Loucy (cell line): Measurements from ENCODE around the gene MT4.

Source experiments
- H2AFZ ChIP-seq: fragments of 200-600 bp; sonication (generic); 2 replicates; pipeline ENCODE4 v1.6.0; 2016; ENCODE audit warnings: antibody characterized with exemption, mild to moderate bottlenecking, low read length, moderate library complexity
- H3F3A ChIP-seq: fragments of 200-600 bp; 2 replicates; pipeline ENCODE4 v1.6.0; 2016; ENCODE audit warnings: antibody characterized with exemption, low read depth, mild to moderate bottlenecking
- H3K27me3 ChIP-seq: fragments of 200-600 bp; sonication (generic); 2 replicates; pipeline ENCODE4 v1.6.1; 2014; ENCODE audit warnings: low read length, mild to moderate bottlenecking; ENCODE audit not compliant: insufficient read depth, poor library complexity, severe bottlenecking
- H3K36me3 ChIP-seq: fragments of 200-600 bp; sonication (generic); 2 replicates; pipeline ENCODE4 v1.6.1; 2016; ENCODE audit warnings: low read length; ENCODE audit not compliant: insufficient read depth
- H3K4me1 ChIP-seq: fragments of 200-600 bp; sonication (generic); 2 replicates; pipeline ENCODE4 v1.5.1; 2014; ENCODE audit warnings: low read length, mild to moderate bottlenecking; ENCODE audit not compliant: insufficient read depth, poor library complexity, severe bottlenecking
- H3K4me2 ChIP-seq: fragments of 200-600 bp; sonication (generic); 2 replicates; pipeline ENCODE4 v1.6.0; 2014; ENCODE audit warnings: antibody characterized with exemption, low read length, low read depth, mild to moderate bottlenecking; ENCODE audit not compliant: poor library complexity, severe bottlenecking
- H3K4me3 ChIP-seq: fragments of 200-600 bp; sonication (generic); 2 replicates; pipeline ENCODE4 v1.5.1; 2014; ENCODE audit warnings: low read length, mild to moderate bottlenecking, mixed read lengths; ENCODE audit not compliant: poor library complexity, severe bottlenecking
- H3K79me2 ChIP-seq: fragments of 200-600 bp; sonication (generic); 2 replicates; pipeline ENCODE4 v1.6.1; 2014; ENCODE audit warnings: low read length; ENCODE audit not compliant: insufficient read depth
- H3K9ac ChIP-seq: fragments of 200-600 bp; sonication (generic); 2 replicates; pipeline ENCODE4 v1.6.0; 2014; ENCODE audit warnings: mild to moderate bottlenecking, low read depth, low read length, moderate library complexity; ENCODE audit not compliant: poor library complexity, severe bottlenecking
- H3K9me2 ChIP-seq: fragments of 200-600 bp; sonication (generic); replicated peaks from 2 replicates; pipeline ENCODE4 v1.6.1; 2016; ENCODE audit warnings: low read depth, low read length, mixed read lengths
- H3K9me3 ChIP-seq: fragments of 200-600 bp; sonication (generic); 2 replicates; pipeline ENCODE4 v1.6.1; 2014; ENCODE audit warnings: mild to moderate bottlenecking, antibody characterized with exemption, low read length, low read depth; ENCODE audit not compliant: insufficient read depth
- H4K20me1 ChIP-seq: fragments of 200-600 bp; sonication (generic); 2 replicates; pipeline ENCODE4 v1.6.0; 2014; ENCODE audit warnings: antibody characterized with exemption, low read length, mild to moderate bottlenecking; ENCODE audit not compliant: insufficient read depth, poor library complexity, severe bottlenecking
- EZH2phosphoT487 ChIP-seq: fragments of 200-600 bp; IDR thresholded peaks from 2 replicates; pipeline ENCODE4 v1.6.1; 2018; ENCODE audit warnings: antibody characterized with exemption, mild to moderate bottlenecking, moderate library complexity, borderline replicate concordance
- TF ChIP-seq, protein P1 (sequence below): fragments of 200-600 bp; sonication (generic); conservative IDR thresholded peaks from 2 replicates; pipeline ENCODE4 v1.5.1; 2014; ENCODE audit warnings: mild to moderate bottlenecking, antibody characterized with exemption, low read length

The MT4 gene

GRCh38 chr16:56613706-56614105, 48.8 kb downstream of the MT4 start:
- no peak overlapping the region for H3K9ac ChIP-seq
- no peak overlapping the region for H2AFZ ChIP-seq
- no peak overlapping the region for H3K4me2 ChIP-seq
- H3K36me3 ChIP-seq, result no peaks in the 10 kb centered on the region
- H3K79me2 ChIP-seq, result peaks cover 7% of the 10 kb centered on the region
- H3K27me3 ChIP-seq, result no peaks in the 10 kb centered on the region
- H3K4me1 ChIP-seq, result peaks cover 14% of the 10 kb centered on the region
- TF ChIP-seq, protein P1, sequence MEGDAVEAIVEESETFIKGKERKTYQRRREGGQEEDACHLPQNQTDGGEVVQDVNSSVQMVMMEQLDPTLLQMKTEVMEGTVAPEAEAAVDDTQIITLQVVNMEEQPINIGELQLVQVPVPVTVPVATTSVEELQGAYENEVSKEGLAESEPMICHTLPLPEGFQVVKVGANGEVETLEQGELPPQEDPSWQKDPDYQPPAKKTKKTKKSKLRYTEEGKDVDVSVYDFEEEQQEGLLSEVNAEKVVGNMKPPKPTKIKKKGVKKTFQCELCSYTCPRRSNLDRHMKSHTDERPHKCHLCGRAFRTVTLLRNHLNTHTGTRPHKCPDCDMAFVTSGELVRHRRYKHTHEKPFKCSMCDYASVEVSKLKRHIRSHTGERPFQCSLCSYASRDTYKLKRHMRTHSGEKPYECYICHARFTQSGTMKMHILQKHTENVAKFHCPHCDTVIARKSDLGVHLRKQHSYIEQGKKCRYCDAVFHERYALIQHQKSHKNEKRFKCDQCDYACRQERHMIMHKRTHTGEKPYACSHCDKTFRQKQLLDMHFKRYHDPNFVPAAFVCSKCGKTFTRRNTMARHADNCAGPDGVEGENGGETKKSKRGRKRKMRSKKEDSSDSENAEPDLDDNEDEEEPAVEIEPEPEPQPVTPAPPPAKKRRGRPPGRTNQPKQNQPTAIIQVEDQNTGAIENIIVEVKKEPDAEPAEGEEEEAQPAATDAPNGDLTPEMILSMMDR, result no peak
- TF ChIP-seq EZH2phosphoT487, result no peak
- no peaks in the 10 kb centered on the region for H3K9me3 ChIP-seq
- no peaks in the 10 kb centered on the region for H3F3A ChIP-seq
- H4K20me1 ChIP-seq, result no peaks in the 10 kb centered on the region
- no peaks in the 10 kb centered on the region for H3K9me2 ChIP-seq
- H3K4me3 ChIP-seq, result no peak overlapping the region

DNA sequence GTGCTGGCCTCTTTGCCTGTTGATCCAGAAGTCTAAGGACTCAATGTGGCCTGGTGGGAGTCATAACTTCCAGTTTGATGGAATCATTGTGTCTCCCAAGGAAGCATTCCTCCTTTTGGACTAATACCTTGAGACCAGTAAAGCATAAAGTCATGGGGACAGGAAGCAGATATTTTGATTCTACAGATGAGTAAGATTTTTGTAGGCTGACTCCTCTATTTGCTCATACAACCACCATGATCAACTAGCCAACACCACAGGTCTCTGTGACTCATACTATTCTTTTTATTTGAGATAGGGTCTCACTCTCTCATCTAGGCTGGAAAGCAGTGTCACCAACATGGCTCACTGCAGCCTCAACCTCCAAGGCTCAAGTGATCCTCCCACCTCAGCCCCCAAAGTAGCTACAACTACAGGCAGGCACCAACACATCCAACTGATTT, 49.7 kb downstream of the MT4 start:
- no peak overlapping the region for H3K4me2 ChIP-seq
- no peaks in the 10 kb centered on the region for H4K20me1 ChIP-seq
- no peak overlapping the region for H2AFZ ChIP-seq
- H3K36me3 ChIP-seq, result no peaks in the 10 kb centered on the region
- no peaks in the 10 kb centered on the region for H3K79me2 ChIP-seq
- no peak for TF ChIP-seq EZH2phosphoT487
- TF ChIP-seq, protein P1, result no peak
- no peak overlapping the region for H3K9ac ChIP-seq
- H3K4me3 ChIP-seq, result no peak overlapping the region
- no peaks in the 10 kb centered on the region for H3K9me3 ChIP-seq
- no peaks in the 10 kb centered on the region for H3F3A ChIP-seq
- H3K9me2 ChIP-seq, result no peaks in the 10 kb centered on the region
- H3K27me3 ChIP-seq, result no peaks in the 10 kb centered on the region
- peaks cover 13% of the 10 kb centered on the region for H3K4me1 ChIP-seq

- peaks cover 5% of the 10 kb centered on the region for H3K4me1 ChIP-seq
- no peak overlapping the region for H2AFZ ChIP-seq
- H3K79me2 ChIP-seq, result no peaks in the 10 kb centered on the region
- no peaks in the 10 kb centered on the region for H3K9me2 ChIP-seq
- no peaks in the 10 kb centered on the region for H3K9me3 ChIP-seq
- no peak overlapping the region for H3K4me3 ChIP-seq
- no peaks in the 10 kb centered on the region for H4K20me1 ChIP-seq
- no peak for TF ChIP-seq EZH2phosphoT487
- no peaks in the 10 kb centered on the region for H3F3A ChIP-seq
- no peak overlapping the region for H3K4me2 ChIP-seq
- no peaks in the 10 kb centered on the region for H3K36me3 ChIP-seq
- no peaks in the 10 kb centered on the region for H3K27me3 ChIP-seq
- no peak overlapping the region for H3K9ac ChIP-seq
These were observed 50.5 kb downstream of the MT4 start for GRCh38 chr16:56615353-56615752.

GRCh38 chr16:56616608-56617211, 51.8 kb downstream of the MT4 start:
- Histone ChIP-seq H3K4me1 (no peaks in the 10 kb centered on the region), H3K36me3 (no peaks in the 10 kb centered on the region), H3K9me3 (no peaks in the 10 kb centered on the region), H4K20me1 (no peaks in the 10 kb centered on the region), H2AFZ (no peak overlapping the region), H3F3A (no peaks in the 10 kb centered on the region), H3K9me2 (no peaks in the 10 kb centered on the region), H3K27me3 (no peaks in the 10 kb centered on the region), H3K4me2 (no peak overlapping the region), H3K9ac (no peak overlapping the region), H3K79me2 (no peaks in the 10 kb centered on the region), H3K4me3 (no peak overlapping the region)
- TF ChIP-seq EZH2phosphoT487, result no peak
- TF ChIP-seq, protein P1, result no peak
